Epidermal melanocyte (primary cell): ENCODE data around the gene FRAT2.

Experiments
- DNase-seq: peaks from one replicate; pipeline ENCODE4 v3.0.0; 2011; ENCODE audit warnings: low spot score; ENCODE audit not compliant: insufficient read length

The FRAT2 gene

GRCh38 chr10:97327348-97328294 is 6.9 kb downstream of the FRAT2 start:
- no peak for DNase-seq

- no peak for DNase-seq
Observed at GRCh38 chr10:97325754-97326153, 8.8 kb downstream of the FRAT2 start.

GRCh38 chr10:97323501-97323900 is 11.0 kb downstream of the FRAT2 start:
- no peak for DNase-seq

- DNase-seq: no peak
Observed at GRCh38 chr10:97321804-97322190, 12.7 kb downstream of the FRAT2 start.

- no peak for DNase-seq
Observed at GRCh38 chr10:97321032-97321803, 13.3 kb downstream of the FRAT2 start.

- DNase-seq: no peak
Observed at GRCh38 chr10:97320480-97321031, 14.0 kb downstream of the FRAT2 start.

GRCh38 chr10:97319671-97320479 is 14.7 kb downstream of the FRAT2 start:
- no peak for DNase-seq

- peak; percentile 72 for DNase-seq
Observed at GRCh38 chr10:97318772-97319651, 15.5 kb downstream of the FRAT2 start, which contains the start of gene FRAT1. FRAT1 (plus strand) TSS chr10:97319271; CDS start chr10:97319454, 183 bp downstream.

- no peak for DNase-seq
Observed at GRCh38 chr10:97314671-97315070, 19.9 kb downstream of the FRAT2 start.

- no peak for DNase-seq
Observed at GRCh38 chr10:97312897-97313296, 21.6 kb downstream of the FRAT2 start.

- DNase-seq: no peak
Observed at GRCh38 chr10:97311111-97311626, 23.4 kb downstream of the FRAT2 start.

- DNase-seq: no peak
Observed at GRCh38 chr10:97307866-97308780, 26.4 kb downstream of the FRAT2 start.

GRCh38 chr10:97307441-97307840 is 27.1 kb downstream of the FRAT2 start:
- DNase-seq: no peak

GRCh38 chr10:97302088-97302791 is 32.3 kb downstream of the FRAT2 start:
- DNase-seq: no peak

- no peak for DNase-seq
Observed at GRCh38 chr10:97300980-97301379, 33.5 kb downstream of the FRAT2 start.

- no peak for DNase-seq
Observed at GRCh38 chr10:97298223-97298571, 36.3 kb downstream of the FRAT2 start.

- DNase-seq: no peak
Observed at GRCh38 chr10:97297556-97298222, 36.8 kb downstream of the FRAT2 start.

GRCh38 chr10:97292862-97293198 is 41.7 kb downstream of the FRAT2 start:
- no peak for DNase-seq
